ENCODE results near the gene THBS2. TPM values are rescaled to one million over a fixed set of nuclear protein-coding genes. Genes with fewer than 3 reads are reported as not detected.

THBS2 gene
- total and polyA plus RNA-seq, 10 of the 15 experiments (the other 5 are each of a cell fraction or from before 2014, with no cell fraction given) = 0.07 to 0.10 TPM; not detected in 8

GRCh38 chr6:169221264-169221663 lies 32.4 kb downstream of the THBS2 start:
- FAIRE-seq (no peak), ATAC-seq (no peak), DNase-seq (ENCODE audit: low read depth, low spot score) (no peak)
- no peaks in the 10 kb centered on the region for H3K27me3 ChIP-seq (replicated peaks in 1 of 2; ENCODE audit: control insufficient read depth in 2 of 2, insufficient read depth in 2 of 2, low read length in 1 of 2)
- SMC1A ChIA-PET (ENCODE audit: uncharacterized antibody, unreplicated experiment) = no interaction called here
- TF ChIP-seq CBX3 (IDR thresholded peaks at IDR 0.05; ENCODE audit: borderline replicate concordance, low read depth) (no peak), POLR2AphosphoS5 (IDR thresholded peaks at IDR 0.05; ENCODE audit: low read length) (no peak), MEF2B (IDR thresholded peaks at IDR 0.05; ENCODE audit: partially characterized antibody, poor library complexity, severe bottlenecking) (no peak), JUND (IDR thresholded peaks at IDR 0.05; ENCODE audit: low read depth, low read length) (no peak), KDM1A (IDR thresholded peaks at IDR 0.05; ENCODE audit: borderline replicate concordance) (no peak), IRF4 (IDR thresholded peaks at IDR 0.05; ENCODE audit: low read depth, low read length) (no peak), FOS (IDR thresholded peaks at IDR 0.05; ENCODE audit: borderline replicate concordance, extremely low read depth, insufficient read length) (no peak), ZBTB40 (IDR thresholded peaks at IDR 0.05; ENCODE audit: borderline replicate concordance) (no peak), IRF3 (IDR thresholded peaks at IDR 0.05) (no peak), DPF2 (IDR thresholded peaks at IDR 0.05) (no peak), E2F8 (IDR thresholded peaks at IDR 0.05; ENCODE audit: low read depth, partially characterized antibody) (no peak), YBX1 (IDR thresholded peaks at IDR 0.05) (no peak), ZNF622 (IDR thresholded peaks at IDR 0.05) (no peak), GABPA (IDR thresholded peaks at IDR 0.05; ENCODE audit: low read depth) (no peak), JUNB (IDR thresholded peaks at IDR 0.05) (no peak), EED (IDR thresholded peaks at IDR 0.05; ENCODE audit: low read depth) (no peak), EP300 (IDR thresholded peaks at IDR 0.05; ENCODE audit: borderline replicate concordance in 1 of 2, control insufficient read depth in 1 of 2, low read depth in 2 of 2, low read length in 2 of 2) (no peak)
- RAD21 ChIA-PET (ENCODE audit: unreplicated experiment) = no interaction called here
- no peaks in the 10 kb centered on the region for H4K20me1 ChIP-seq (ENCODE audit: control insufficient read depth, insufficient read depth)
- H3K27ac ChIP-seq (ENCODE audit: control insufficient read depth, insufficient read depth) = no peak overlapping the region
- no peaks in the 10 kb centered on the region for H3K79me2 ChIP-seq (ENCODE audit: control insufficient read depth, insufficient read depth, low read length)
- 65% methylated on average over 7 of the region's 7 CpGs for WGBS (ENCODE audit: insufficient coverage, insufficient replicate concordance, low lambda C conversion rate, missing lambda C conversion rate)
- no peak overlapping the region for H3K4me3 ChIP-seq
- no peaks in the 10 kb centered on the region for H3K36me3 ChIP-seq (ENCODE audit: control insufficient read depth in 2 of 2, insufficient read depth in 2 of 2, low read length in 1 of 2)
- no peak overlapping the region for H3K9ac ChIP-seq (ENCODE audit: control insufficient read depth, insufficient read depth, low read length)
- BruUV-seq (replicated peaks) = no TSS peak
- no peak overlapping the region for H3K4me2 ChIP-seq (ENCODE audit: control insufficient read depth, insufficient read depth)
- H3K9me3 ChIP-seq (replicated peaks; ENCODE audit: control insufficient read depth, insufficient read depth, low read length) = peaks cover 1% of the 10 kb centered on the region; the same call in 1 of the 3 replicates
- intact Hi-C loops (cut with micrococcal nuclease; ENCODE audit: unreplicated experiment) (no loop called here), in situ Hi-C loops (cut with MboI) (no loop called here)
- no peak overlapping the region for H2AFZ ChIP-seq (ENCODE audit: control insufficient read depth, low read depth, low read length)
- POLR2A ChIA-PET = no interaction called here
- CTCF ChIA-PET = no interaction called here
- H3K4me1 ChIP-seq (ENCODE audit: control insufficient read depth, insufficient read depth, low read length) = no peaks in the 10 kb centered on the region

All from GM12878 (cell line).